Loucy (cell line): ENCODE data around the gene CSGALNACT2.

Source experiments
- H2AFZ ChIP-seq: fragments of 200-600 bp; sonication (generic); 2 replicates; pipeline ENCODE4 v1.6.0; 2016; ENCODE audit warnings: antibody characterized with exemption, mild to moderate bottlenecking, low read length, moderate library complexity
- H3F3A ChIP-seq: fragments of 200-600 bp; 2 replicates; pipeline ENCODE4 v1.6.0; 2016; ENCODE audit warnings: antibody characterized with exemption, low read depth, mild to moderate bottlenecking
- H3K27me3 ChIP-seq: fragments of 200-600 bp; sonication (generic); 2 replicates; pipeline ENCODE4 v1.6.1; 2014; ENCODE audit warnings: low read length, mild to moderate bottlenecking; ENCODE audit not compliant: insufficient read depth, poor library complexity, severe bottlenecking
- H3K36me3 ChIP-seq: fragments of 200-600 bp; sonication (generic); 2 replicates; pipeline ENCODE4 v1.6.1; 2016; ENCODE audit warnings: low read length; ENCODE audit not compliant: insufficient read depth
- H3K4me1 ChIP-seq: fragments of 200-600 bp; sonication (generic); 2 replicates; pipeline ENCODE4 v1.5.1; 2014; ENCODE audit warnings: low read length, mild to moderate bottlenecking; ENCODE audit not compliant: insufficient read depth, poor library complexity, severe bottlenecking
- H3K4me2 ChIP-seq: fragments of 200-600 bp; sonication (generic); 2 replicates; pipeline ENCODE4 v1.6.0; 2014; ENCODE audit warnings: antibody characterized with exemption, low read length, low read depth, mild to moderate bottlenecking; ENCODE audit not compliant: poor library complexity, severe bottlenecking
- H3K4me3 ChIP-seq: fragments of 200-600 bp; sonication (generic); 2 replicates; pipeline ENCODE4 v1.5.1; 2014; ENCODE audit warnings: low read length, mild to moderate bottlenecking, mixed read lengths; ENCODE audit not compliant: poor library complexity, severe bottlenecking
- H3K79me2 ChIP-seq: fragments of 200-600 bp; sonication (generic); 2 replicates; pipeline ENCODE4 v1.6.1; 2014; ENCODE audit warnings: low read length; ENCODE audit not compliant: insufficient read depth
- H3K9ac ChIP-seq: fragments of 200-600 bp; sonication (generic); 2 replicates; pipeline ENCODE4 v1.6.0; 2014; ENCODE audit warnings: mild to moderate bottlenecking, low read depth, low read length, moderate library complexity; ENCODE audit not compliant: poor library complexity, severe bottlenecking
- H3K9me2 ChIP-seq: fragments of 200-600 bp; sonication (generic); replicated peaks from 2 replicates; pipeline ENCODE4 v1.6.1; 2016; ENCODE audit warnings: low read depth, low read length, mixed read lengths
- H3K9me3 ChIP-seq: fragments of 200-600 bp; sonication (generic); 2 replicates; pipeline ENCODE4 v1.6.1; 2014; ENCODE audit warnings: mild to moderate bottlenecking, antibody characterized with exemption, low read length, low read depth; ENCODE audit not compliant: insufficient read depth
- H4K20me1 ChIP-seq: fragments of 200-600 bp; sonication (generic); 2 replicates; pipeline ENCODE4 v1.6.0; 2014; ENCODE audit warnings: antibody characterized with exemption, low read length, mild to moderate bottlenecking; ENCODE audit not compliant: insufficient read depth, poor library complexity, severe bottlenecking
- CTCF ChIP-seq: fragments of 200-600 bp; sonication (generic); conservative IDR thresholded peaks from 2 replicates; pipeline ENCODE4 v1.5.1; 2014; ENCODE audit warnings: mild to moderate bottlenecking, antibody characterized with exemption, low read length
- EZH2phosphoT487 ChIP-seq: fragments of 200-600 bp; IDR thresholded peaks from 2 replicates; pipeline ENCODE4 v1.6.1; 2018; ENCODE audit warnings: antibody characterized with exemption, mild to moderate bottlenecking, moderate library complexity, borderline replicate concordance

Gene CSGALNACT2

GRCh38 chr10:43121444-43121843 is 16.8 kb upstream of the CSGALNACT2 start:
- H3K79me2 ChIP-seq, result no peaks in the 10 kb centered on the region
- H3K4me3 ChIP-seq, result peak overlapping the region; percentile 63
- H3K9me2 ChIP-seq, result no peaks in the 10 kb centered on the region
- no peaks in the 10 kb centered on the region for H3K27me3 ChIP-seq
- no peaks in the 10 kb centered on the region for H3F3A ChIP-seq
- peaks cover 39% of the 10 kb centered on the region for H3K4me1 ChIP-seq
- no peaks in the 10 kb centered on the region for H4K20me1 ChIP-seq
- H2AFZ ChIP-seq, result 0 out of 2 replicates have a peak overlapping the region, but pooled peaks have one; percentile 5
- H3K9ac ChIP-seq, result peak overlapping the region; percentile 69
- TF ChIP-seq EZH2phosphoT487 (no peak), CTCF (no peak)
- peak overlapping the region; percentile 82 for H3K4me2 ChIP-seq
- no peaks in the 10 kb centered on the region for H3K9me3 ChIP-seq
- no peaks in the 10 kb centered on the region for H3K36me3 ChIP-seq

- Histone ChIP-seq H3K4me2 (peak overlapping the region; percentile 82), H2AFZ (no peak overlapping the region), H3K27me3 (no peaks in the 10 kb centered on the region), H3K9me2 (no peaks in the 10 kb centered on the region), H3K9ac (peak overlapping the region; percentile 69), H3F3A (no peaks in the 10 kb centered on the region), H3K9me3 (no peaks in the 10 kb centered on the region), H3K4me1 (peaks cover 44% of the 10 kb centered on the region), H3K36me3 (no peaks in the 10 kb centered on the region), H3K4me3 (no peak overlapping the region), H4K20me1 (no peaks in the 10 kb centered on the region), H3K79me2 (no peaks in the 10 kb centered on the region)
- TF ChIP-seq CTCF (no peak), EZH2phosphoT487 (no peak)
These were observed 16.1 kb upstream of the CSGALNACT2 start for GRCh38 chr10:43122096-43122495.

- Histone ChIP-seq H3K4me3 (no peak overlapping the region), H3K36me3 (no peaks in the 10 kb centered on the region), H3K27me3 (no peaks in the 10 kb centered on the region), H3K4me2 (no peak overlapping the region), H3K4me1 (peaks cover 51% of the 10 kb centered on the region), H3K9me2 (no peaks in the 10 kb centered on the region), H3K9ac (peak overlapping the region; percentile 69), H3K79me2 (no peaks in the 10 kb centered on the region), H4K20me1 (no peaks in the 10 kb centered on the region), H3K9me3 (no peaks in the 10 kb centered on the region), H3F3A (no peaks in the 10 kb centered on the region), H2AFZ (no peak overlapping the region)
- no peak for TF ChIP-seq CTCF
- no peak for TF ChIP-seq EZH2phosphoT487
These were observed 15.4 kb upstream of the CSGALNACT2 start for GRCh38 chr10:43122826-43123225.
